NCI-H2227 (cell line): ENCODE results near the gene ZNF408.

ENCODE experiments used
- DNase-seq: peaks from one replicate; lab custom pipeline; 2025; ENCODE audit not compliant: unreplicated experiment; lab: John Stamatoyannopoulos, UW

The ZNF408 gene

DNA sequence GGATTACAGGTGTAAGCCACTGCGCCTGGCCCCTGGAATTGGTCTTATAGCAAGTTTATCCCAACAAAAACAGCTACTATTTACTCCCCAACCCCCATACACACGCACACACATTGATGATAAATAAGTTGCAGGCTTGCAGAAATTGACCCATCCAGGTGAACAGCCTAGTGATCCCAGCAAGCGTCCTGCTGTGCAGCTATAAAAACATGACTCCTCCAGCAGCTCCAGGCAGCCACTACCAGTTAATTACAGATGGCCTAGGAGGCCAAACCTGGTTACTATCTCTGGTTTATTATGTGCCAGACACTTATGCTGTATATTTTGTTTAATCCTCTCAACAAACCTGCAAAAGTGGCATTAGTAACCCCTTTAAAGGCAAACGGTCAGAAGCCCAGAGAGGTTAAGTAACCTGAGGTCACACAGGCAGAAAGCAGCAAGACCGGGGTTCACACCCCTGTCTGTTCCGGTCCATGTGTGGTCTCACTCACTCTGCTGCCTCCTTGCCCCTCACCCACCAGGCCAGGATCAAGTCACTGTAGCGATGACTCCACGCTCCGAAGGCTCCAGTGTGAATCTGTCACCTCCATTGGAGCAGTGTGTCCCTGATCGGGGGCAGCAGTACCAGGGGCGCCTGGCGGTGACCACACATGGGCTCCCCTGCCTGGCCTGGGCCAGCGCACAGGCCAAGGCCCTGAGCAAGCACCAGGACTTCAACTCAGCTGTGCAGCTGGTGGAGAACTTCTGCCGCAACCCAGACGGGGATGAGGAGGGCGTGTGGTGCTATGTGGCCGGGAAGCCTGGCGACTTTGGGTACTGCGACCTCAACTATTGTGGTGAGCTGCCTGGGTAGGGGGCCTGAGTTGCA is 24.7 kb downstream of the ZNF408 start:
- DNase-seq, result peak; percentile 17

DNA sequence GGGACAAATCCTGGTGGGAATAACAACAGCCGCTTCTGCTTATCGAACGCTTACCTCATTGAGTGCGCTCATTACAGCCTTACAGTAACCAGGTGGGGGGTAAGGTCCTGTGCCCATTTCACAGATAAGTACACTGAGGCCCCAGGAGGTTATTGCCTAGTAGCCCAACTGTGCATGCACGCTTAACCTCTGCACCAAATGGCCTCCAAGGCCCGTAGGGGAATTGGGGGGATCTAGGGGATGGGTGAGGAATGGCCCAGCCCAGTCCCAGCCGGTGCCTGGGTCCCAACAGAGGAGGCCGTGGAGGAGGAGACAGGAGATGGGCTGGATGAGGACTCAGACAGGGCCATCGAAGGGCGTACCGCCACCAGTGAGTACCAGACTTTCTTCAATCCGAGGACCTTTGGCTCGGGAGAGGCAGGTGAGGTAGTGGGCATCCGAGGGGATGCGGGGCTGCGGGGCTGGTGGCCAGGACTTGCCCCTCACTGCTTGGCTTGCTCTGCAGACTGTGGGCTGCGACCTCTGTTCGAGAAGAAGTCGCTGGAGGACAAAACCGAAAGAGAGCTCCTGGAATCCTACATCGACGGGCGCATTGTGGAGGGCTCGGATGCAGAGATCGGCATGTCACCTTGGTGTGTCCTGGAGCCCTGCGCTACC is 25.5 kb downstream of the ZNF408 start:
- DNase-seq, result no peak

DNA sequence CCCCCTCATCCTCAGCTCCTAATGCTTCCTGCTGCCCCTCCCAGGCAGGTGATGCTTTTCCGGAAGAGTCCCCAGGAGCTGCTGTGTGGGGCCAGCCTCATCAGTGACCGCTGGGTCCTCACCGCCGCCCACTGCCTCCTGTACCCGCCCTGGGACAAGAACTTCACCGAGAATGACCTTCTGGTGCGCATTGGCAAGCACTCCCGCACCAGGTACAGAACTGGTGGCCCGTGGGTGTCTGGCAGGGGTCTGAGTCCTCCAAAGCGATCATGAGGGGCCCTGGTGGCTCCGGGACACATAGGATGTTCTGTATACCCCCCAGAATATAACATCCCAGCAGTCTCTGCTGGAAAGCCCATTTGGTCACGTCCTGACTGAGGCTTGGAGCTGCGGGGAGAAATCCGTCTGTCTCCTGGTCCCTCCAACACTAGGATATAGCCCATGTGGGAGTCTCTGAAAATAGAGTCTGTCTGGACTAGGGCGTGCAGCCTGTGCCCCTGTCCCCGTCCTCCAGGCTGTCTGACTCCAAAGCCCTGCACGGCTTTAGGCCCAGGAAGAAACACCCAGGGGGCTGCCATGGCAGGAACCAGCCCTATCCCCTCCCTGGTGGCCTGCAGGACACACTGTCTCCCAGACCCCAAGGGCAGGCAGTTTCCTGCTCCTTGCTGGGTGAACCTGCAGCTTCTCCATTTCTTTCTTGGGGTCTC is 27.3 kb downstream of the ZNF408 start:
- DNase-seq, result no peak

DNA sequence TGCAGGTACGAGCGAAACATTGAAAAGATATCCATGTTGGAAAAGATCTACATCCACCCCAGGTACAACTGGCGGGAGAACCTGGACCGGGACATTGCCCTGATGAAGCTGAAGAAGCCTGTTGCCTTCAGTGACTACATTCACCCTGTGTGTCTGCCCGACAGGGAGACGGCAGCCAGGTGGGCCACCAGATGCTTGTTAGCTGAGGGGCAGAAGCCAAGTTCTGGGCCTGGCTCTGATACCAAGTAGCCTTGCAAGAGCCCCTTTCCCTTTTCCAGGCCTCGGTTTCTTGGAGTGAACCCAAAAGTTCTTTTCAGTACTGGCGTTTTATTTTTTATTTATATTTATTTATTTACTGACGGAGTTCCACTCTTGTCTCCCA is 27.8 kb downstream of the ZNF408 start:
- DNase-seq, result no peak

DNA sequence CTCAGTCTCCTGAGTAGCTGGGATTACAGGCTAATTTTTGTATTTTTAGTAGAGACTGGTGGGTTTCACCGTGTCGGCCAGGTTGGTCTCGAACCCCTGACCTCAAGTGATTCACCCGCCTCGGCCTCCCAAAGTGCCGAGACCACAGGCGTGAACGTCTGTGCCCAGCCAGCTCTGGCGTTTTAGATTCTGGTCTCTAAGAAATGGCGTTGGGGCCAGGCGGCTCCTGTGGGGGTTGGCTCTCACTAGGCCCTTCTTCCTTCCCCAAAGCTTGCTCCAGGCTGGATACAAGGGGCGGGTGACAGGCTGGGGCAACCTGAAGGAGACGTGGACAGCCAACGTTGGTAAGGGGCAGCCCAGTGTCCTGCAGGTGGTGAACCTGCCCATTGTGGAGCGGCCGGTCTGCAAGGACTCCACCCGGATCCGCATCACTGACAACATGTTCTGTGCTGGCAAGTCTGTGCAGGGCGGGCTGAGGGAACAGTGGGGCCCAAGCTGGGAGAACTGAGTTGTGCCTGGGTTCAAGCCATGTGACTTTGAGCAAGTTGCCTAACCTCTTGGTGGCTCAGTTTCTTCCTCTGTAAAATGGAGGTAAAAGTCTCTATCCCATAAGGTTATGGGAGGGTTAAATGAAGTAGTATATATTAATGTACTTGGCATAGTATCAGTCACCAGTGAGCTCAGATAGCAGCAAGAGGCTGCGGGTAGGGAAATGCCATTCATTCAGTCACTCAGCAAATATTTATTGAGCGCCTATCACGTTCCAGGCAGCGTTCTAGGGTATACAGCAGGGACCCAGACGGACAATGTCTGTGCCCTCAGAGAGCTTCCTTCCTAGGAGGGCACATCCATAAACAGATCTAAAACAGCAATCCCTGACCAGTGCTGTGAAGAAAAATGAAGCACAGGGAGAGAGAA is 28.5 kb downstream of the ZNF408 start:
- no peak for DNase-seq

DNA sequence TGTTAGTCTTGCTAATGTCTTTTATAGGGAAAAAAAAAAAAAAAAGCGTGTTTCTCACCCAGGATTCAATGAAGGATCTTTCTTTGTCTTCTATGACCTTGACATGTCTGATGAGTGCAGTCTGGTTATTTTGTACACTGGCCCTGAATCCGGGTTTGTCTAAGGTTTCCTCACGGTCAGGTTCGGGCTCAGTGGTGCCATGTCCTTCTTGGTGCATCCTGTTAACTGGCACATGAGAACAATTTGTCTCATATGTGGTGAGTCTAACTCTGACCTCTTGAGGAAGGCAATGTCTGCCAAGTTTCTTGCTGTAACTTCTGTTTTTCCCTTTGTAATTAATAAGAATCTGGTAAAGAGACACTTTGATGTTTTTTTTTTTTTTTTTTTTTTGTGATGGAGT is 30.7 kb downstream of the ZNF408 start:
- no peak for DNase-seq

DNA sequence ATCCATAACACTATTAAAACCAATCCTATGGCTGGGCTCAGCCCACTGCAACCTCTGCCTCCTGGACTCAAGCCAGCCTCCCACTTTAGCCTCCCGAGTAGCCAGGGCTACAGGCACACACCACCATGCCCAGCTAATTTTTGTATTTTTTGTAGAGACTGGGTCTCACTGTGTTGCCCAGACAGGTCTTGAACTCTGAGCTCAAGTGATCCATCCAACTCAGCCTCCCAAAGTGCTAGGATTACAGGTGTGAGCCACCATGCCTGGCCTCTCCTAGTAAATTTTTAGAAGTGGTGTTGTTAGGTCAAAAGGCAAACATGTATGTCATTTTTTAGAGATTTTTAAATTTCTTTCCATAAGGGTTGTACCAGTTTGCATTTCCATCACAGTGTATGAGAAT is 32.4 kb downstream of the ZNF408 start:
- DNase-seq, result no peak

DNA sequence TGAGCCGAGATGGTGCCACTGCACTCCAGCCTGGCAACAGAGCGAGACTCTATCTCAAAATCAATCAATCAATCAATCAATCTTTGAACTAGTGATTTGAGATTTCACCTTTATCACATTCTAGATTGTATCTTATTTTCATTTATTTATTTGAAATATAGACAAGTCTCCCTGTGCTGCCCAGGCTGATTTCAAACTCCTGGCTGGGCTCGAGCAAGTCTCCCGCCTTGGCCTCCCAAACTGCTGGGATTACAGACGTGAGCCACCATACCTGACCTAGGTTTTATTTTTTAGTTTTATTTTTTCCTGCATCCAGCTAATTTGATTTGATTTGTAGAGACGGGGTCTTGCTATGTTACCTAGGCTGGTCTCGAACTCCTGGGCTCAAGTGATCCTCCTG is 35.3 kb downstream of the ZNF408 start:
- no peak for DNase-seq

DNA sequence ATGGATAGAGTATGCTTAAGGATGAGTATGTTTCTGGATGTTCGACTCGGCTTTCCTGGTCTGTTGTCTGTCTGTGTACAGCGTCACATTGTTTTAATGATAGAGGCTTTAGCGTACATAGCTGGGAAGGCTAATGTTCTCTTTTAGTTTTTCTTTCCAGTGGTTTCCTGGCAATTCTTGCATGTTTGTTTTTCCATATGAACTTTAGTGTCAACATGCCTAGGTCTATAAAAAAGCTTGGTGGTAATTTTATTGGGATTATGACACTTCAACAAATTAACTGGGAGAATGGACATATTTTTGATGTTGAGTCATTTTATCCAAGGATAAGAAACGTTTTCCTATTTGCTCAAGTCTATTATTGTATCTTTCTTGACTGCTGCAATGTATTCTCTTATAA is 35.8 kb downstream of the ZNF408 start:
- no peak for DNase-seq

DNA sequence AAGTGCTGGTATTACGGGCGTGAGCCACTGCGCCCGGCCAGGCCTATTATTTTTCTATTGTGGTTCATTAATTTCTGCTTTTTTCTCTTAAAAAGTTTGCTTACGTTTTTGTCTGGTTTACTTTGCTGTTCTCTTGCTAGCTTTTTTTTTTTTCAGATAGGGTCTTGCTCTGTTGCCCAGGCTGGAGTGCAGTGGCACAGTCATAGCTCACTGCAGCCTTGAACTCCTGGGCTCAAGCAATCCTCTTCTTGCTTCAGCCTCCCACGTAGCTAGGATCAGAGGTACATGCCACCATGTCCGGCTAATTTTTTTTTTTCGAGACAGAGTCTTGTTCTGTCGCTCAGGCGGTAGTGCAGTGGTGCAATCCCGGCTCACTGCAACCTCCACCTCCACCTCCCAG is 36.9 kb downstream of the ZNF408 start:
- no peak for DNase-seq

DNA sequence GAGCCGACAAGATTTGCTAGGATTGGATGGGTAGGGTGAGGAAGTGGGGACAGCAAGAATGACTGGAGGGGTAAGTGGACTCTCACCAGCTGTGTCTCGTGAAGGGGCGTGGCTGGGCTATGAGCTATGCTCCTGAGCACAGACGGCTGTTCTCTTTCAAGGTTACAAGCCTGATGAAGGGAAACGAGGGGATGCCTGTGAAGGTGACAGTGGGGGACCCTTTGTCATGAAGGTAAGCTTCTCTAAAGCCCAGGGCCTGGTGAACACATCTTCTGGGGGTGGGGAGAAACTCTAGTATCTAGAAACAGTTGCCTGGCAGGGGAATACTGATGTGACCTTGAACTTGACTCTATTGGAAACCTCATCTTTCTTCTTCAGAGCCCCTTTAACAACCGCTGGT is 38.1 kb downstream of the ZNF408 start:
- DNase-seq, result no peak

DNA sequence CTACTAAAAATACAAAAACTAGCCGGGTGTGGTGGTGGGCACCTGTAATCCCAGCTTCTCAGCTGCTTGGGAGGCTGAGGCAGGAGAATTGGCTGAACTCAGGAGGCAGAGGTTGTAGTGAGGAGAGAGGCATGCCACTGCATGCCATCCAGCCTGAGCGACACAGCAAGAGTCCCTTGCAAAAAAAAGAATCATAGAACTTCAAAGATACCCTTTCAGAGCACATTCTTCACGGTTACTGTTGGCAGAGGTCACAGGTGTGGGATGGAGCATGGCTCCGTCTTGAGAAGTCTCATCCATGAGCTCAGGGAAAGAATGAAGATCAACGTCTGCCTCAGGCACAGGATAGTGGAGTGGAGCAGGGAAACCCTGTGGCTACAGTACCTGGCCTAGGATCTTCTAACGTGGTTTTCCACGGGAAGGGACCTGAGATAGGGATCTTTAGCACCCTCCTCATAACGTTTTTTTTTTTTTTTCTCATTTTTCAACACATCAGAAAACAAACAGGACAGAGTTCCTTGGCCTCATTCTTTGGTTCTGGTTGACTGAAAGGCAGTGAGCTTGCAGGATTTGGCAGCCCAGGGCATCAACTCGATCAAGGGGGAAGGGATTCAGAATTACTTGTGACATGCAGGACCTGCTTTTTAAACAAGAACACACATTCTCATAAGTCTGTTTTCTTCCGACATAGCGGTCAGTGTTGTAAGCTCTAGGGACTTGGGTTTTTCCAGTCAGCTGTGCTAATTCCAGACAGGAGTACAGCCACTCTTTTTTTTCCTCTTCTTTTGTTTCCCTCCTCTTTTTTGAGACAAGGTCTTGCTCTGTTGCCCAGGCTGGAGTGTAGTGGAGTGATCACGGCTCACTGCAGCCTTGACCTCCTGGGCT is 41.0 kb downstream of the ZNF408 start:
- no peak for DNase-seq

DNA sequence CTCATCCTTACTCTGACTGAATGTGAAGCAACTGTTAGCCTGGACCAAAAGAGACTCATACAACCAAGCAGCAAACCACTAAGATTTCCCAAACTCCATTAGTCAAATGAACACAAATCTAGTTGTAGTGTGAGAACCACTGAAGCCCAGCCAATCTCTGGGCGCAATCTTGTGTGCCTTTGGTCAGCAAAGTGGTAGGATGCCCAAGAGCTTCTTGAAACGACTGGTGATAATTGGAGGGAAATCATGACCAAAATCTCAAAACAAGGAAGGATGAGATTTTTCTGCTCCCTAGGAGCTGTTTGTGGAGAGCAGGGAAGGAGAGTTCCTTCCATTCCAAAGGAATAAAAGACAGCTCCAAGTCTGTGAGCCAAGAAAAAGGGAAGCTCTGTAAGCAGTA is 42.2 kb downstream of the ZNF408 start:
- DNase-seq, result no peak

DNA sequence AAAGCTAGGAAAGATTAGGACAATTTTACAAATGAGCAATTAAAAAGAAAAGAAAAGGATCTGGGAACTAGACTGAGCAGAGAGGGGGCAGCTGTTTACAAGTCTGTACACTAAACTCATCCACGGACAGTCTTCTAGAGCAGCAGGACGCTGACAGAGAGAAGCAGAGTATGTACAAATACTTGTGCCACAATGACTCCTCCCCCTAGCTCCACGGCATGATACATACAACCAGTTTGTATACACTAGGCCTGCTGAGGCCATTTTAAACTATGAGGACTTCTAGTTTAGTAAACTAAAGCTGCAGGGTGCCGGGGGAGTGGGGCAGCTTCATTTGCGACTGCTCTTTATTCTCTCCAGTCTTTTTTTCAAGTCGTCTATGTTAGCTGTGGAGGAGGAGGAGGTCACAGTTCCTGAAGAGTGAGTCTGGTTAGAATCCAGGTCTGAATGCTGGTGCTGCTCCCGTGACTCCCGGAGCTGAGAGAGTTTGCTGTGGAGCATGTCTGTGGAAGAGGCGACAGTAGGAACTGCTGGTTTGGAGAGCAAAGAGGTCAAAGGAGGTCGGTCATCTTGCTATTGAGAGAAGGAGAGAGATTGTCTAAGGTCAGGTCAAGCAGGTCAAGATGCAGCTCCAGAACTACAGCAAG is 43.0 kb downstream of the ZNF408 start:
- DNase-seq, result no peak

DNA sequence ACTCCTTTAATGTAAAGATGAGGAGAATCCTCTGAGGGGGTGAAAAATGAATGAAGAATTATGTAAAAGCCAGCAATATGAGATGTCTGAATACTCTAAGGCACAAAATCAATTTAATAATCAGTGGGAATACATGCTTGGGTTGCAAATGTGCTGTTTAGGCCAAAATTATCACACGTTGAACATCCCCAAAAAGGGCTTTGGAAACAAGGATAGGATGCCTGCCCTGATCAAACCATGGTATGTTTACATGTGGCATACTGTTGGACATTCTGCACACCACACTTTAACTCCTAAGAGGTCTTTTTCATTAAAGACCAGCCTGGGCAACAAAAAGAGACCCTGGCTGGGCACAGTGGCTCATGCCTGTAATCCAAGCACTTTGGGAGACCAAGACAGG is 44.5 kb downstream of the ZNF408 start:
- no peak for DNase-seq

DNA sequence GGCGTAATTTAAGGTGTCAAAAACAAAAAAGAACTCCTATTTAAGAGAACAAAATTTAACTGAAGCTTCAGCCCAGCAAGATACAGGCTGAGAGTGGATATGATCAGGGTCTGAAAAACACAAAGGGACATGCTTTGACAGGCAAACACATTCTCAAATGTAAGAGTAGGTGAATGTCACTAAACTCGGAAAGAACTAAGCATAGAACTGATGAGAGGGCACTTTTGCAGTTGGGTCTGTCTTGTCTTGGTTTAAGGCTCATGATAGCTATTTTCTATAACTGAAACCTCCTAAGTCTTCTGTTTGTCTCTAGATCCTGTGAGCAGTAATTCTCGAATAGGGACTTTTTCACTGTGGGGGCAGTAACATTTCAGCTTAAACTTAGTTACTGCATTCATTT is 45.2 kb downstream of the ZNF408 start:
- DNase-seq, result no peak

DNA sequence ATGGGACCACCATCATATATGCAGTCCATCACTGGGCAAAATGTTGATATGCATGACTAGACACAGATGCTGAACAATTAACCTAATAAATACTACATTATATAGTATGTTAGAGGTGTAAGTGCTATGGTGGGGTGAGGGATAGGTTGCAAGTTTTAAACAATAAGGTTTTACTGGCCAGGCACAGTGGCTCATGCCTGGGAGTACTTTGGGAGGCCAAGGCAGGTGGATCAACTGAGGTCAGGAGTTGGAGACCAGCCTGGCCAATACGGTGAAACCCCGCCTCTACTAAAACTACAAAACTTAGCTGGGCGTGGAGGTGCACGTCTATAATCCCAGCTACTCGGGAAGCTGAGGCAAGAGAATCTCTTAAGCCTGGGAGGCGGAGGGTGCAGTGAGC is 46.3 kb downstream of the ZNF408 start:
- no peak for DNase-seq
